NOMO-1 treated with DMSO at 0.1 percent for 48 hours (cell line): ENCODE measurements around the gene HNRNPH2.

Experiments
- DNase-seq: peaks from one replicate; lab custom pipeline; 2025; ENCODE audit not compliant: unreplicated experiment; lab: John Stamatoyannopoulos, UW

HNRNPH2 gene

GRCh38 chrX:101407748-101408531, at the start of gene HNRNPH2, which contains the start of gene GLA:
Gene HNRNPH2 (plus strand): TSS chrX:101408222. CDS start chrX:101411989, 3,767 bp downstream.
Gene GLA (minus strand): TSS chrX:101407925. CDS start chrX:101407903, 22 bp downstream.
- peak; percentile 95 for DNase-seq

GRCh38 chrX:101359966-101360365, 48.1 kb upstream of the HNRNPH2 start:
- DNase-seq, result no peak

GRCh38 chrX:101360390-101360789, 47.6 kb upstream of the HNRNPH2 start:
- no peak for DNase-seq

GRCh38 chrX:101362116-101362515, 45.9 kb upstream of the HNRNPH2 start:
- no peak for DNase-seq

GRCh38 chrX:101362757-101363156, 45.3 kb upstream of the HNRNPH2 start:
- no peak for DNase-seq

- DNase-seq, result no peak
These were observed 42.7 kb upstream of the HNRNPH2 start for GRCh38 chrX:101365301-101365795.

GRCh38 chrX:101368800-101369199, 39.2 kb upstream of the HNRNPH2 start:
- DNase-seq, result no peak

GRCh38 chrX:101369687-101370086, 38.3 kb upstream of the HNRNPH2 start:
- no peak for DNase-seq

- no peak for DNase-seq
These were observed 37.0 kb upstream of the HNRNPH2 start for GRCh38 chrX:101370888-101371504.

GRCh38 chrX:101377547-101377946, 30.5 kb upstream of the HNRNPH2 start:
- DNase-seq, result peak; percentile 38

- DNase-seq, result no peak
These were observed 24.3 kb upstream of the HNRNPH2 start for GRCh38 chrX:101383679-101384205.

GRCh38 chrX:101385026-101385684, 22.9 kb upstream of the HNRNPH2 start:
- no peak for DNase-seq

- peak; percentile 87 for DNase-seq
These were observed 22.1 kb upstream of the HNRNPH2 start, which contains the start of gene BTK for GRCh38 chrX:101385795-101386541. Gene BTK (minus strand): TSS chrX:101386191. CDS start chrX:101375284, 10,907 bp downstream.

GRCh38 chrX:101386542-101386885, 21.5 kb upstream of the HNRNPH2 start:
- no peak for DNase-seq

GRCh38 chrX:101388604-101389003, 19.4 kb upstream of the HNRNPH2 start:
- DNase-seq, result no peak

- DNase-seq, result peak; percentile 93
These were observed 17.1 kb upstream of the HNRNPH2 start, which contains the start of gene RPL36A for GRCh38 chrX:101390664-101391525. Gene RPL36A (plus strand): TSS chrX:101391011. CDS start chrX:101391044, 33 bp downstream.

- no peak for DNase-seq
These were observed 16.2 kb upstream of the HNRNPH2 start for GRCh38 chrX:101391831-101392230.

- no peak for DNase-seq
These were observed 14.3 kb upstream of the HNRNPH2 start for GRCh38 chrX:101393530-101394305.

GRCh38 chrX:101394372-101394771, 13.7 kb upstream of the HNRNPH2 start:
- no peak for DNase-seq
